Endothelial cell of umbilical vein (primary cell): ENCODE data around the gene MACROD2. TPM values are rescaled to one million over a fixed set of nuclear protein-coding genes. Genes with fewer than 3 reads are reported as not detected.

Source experiments
- BruUV-seq: library from RNA; stranded (reverse); fragments of 400-500 nt; replicated peaks from 2 replicates; lab custom pipeline; 2021; lab: Mats Ljungman, UMichigan
- CTCF ChIA-PET: fragments of 300-600, 350-600 bp; sonication (Branson Sonifier 250); formaldehyde crosslinking; loops from one replicate; lab custom pipeline; 2021; ENCODE audit warnings: antibody characterized with exemption, inconsistent platforms; lab: Charles Lee
- POLR2A ChIA-PET: fragments of 300-600, 350-600 bp; sonication (Branson Sonifier 250); formaldehyde crosslinking; loops from one replicate; lab custom pipeline; 2021; ENCODE audit warnings: antibody characterized with exemption, inconsistent platforms; lab: Charles Lee
- DNase-seq: peaks from one replicate; pipeline ENCODE4 v3.0.0-alpha.2; 2011; ENCODE audit warnings: low read depth, low spot score
- FAIRE-seq: peaks from 2 replicates; lab custom pipeline; 2011; peaks lifted over from hg19 to GRCh38; lab: Jason Lieb, UNC
- H2AFZ ChIP-seq: 2 replicates; pipeline ENCODE4 v1.6.0; 2012; ENCODE audit warnings: low read depth, low read length, control low read depth, inconsistent platforms
- H3K27ac ChIP-seq: 2 replicates; pipeline ENCODE4 v1.5.1; 2011; ENCODE audit warnings: low read depth, mild to moderate bottlenecking, control low read depth, low read length, moderate library complexity; ENCODE audit not compliant: insufficient read depth
- H3K27me3 ChIP-seq, 2 experiments: 2 replicates each; pipeline versions ENCODE4 v1.6.0 to v1.6.1; 2011; ENCODE audit warnings: low read length in 2 of 2, mixed read lengths in 1 of 2; ENCODE audit not compliant: control insufficient read depth in 2 of 2, insufficient read depth in 2 of 2
- H3K36me3 ChIP-seq, 2 experiments: 2 replicates in 1 of 2; 3 replicates in 1 of 2; pipeline ENCODE4 v1.5.1; 2011; ENCODE audit warnings: low read length in 2 of 2, mild to moderate bottlenecking in 1 of 2, moderate library complexity in 1 of 2; ENCODE audit not compliant: control insufficient read depth in 2 of 2, insufficient read depth in 2 of 2; ENCODE audit errors: extremely low read depth in 1 of 2
- H3K4me1 ChIP-seq: 3 replicates; pipeline ENCODE4 v1.5.1; 2011; ENCODE audit warnings: mild to moderate bottlenecking, low read length; ENCODE audit not compliant: control insufficient read depth, insufficient read depth; ENCODE audit errors: extremely low read depth
- H3K4me2 ChIP-seq: 2 replicates; pipeline ENCODE4 v1.6.1; 2011; ENCODE audit warnings: low read length, control low read depth, mixed read lengths; ENCODE audit not compliant: insufficient read depth
- H3K4me3 ChIP-seq, 3 experiments: fragments of 200-600 bp in 1 of 3; sonication (generic), shearing (Covaris generic) in 1 of 3; replicated peaks in 1 of 3; 2 replicates each; pipeline ENCODE4 v1.5.1; 2011 to 2016; ENCODE audit warnings: control low read depth in 3 of 3, low read length in 3 of 3, mild to moderate bottlenecking in 2 of 3, inconsistent platforms in 1 of 3, low read depth in 1 of 3, moderate library complexity in 1 of 3; ENCODE audit not compliant: insufficient read depth in 1 of 3
- H3K79me2 ChIP-seq: 2 replicates; pipeline ENCODE4 v1.6.0; 2012; ENCODE audit warnings: low read length, inconsistent platforms; ENCODE audit not compliant: control insufficient read depth, insufficient read depth
- H3K9ac ChIP-seq: replicated peaks from 2 replicates; pipeline ENCODE3; 2011; ENCODE audit warnings: low read length, control low read depth; ENCODE audit not compliant: insufficient read depth; ENCODE audit errors: extremely low read depth
- H3K9me1 ChIP-seq: replicated peaks from 3 replicates; pipeline ENCODE4 v1.6.0; 2011; ENCODE audit warnings: mild to moderate bottlenecking, low read length; ENCODE audit not compliant: control insufficient read depth, insufficient read depth; ENCODE audit errors: extremely low read depth
- H3K9me3 ChIP-seq: replicated peaks from 2 replicates; pipeline ENCODE4 v1.5.1; 2012; ENCODE audit warnings: low read length, inconsistent platforms; ENCODE audit not compliant: control insufficient read depth, insufficient read depth
- H4K20me1 ChIP-seq: replicated peaks from 2 replicates; pipeline ENCODE3; 2011; ENCODE audit warnings: mild to moderate bottlenecking, low read length; ENCODE audit not compliant: control insufficient read depth, insufficient read depth; ENCODE audit errors: extremely low read depth
- CTCF ChIP-seq, 2 donors: IDR thresholded peaks; 1 replicate in 1 of 2; 2 replicates in 1 of 2; pipeline ENCODE4 v1.5.1; 2011; ENCODE audit warnings: low read length in 2 of 2, mild to moderate bottlenecking in 2 of 2, moderate library complexity in 2 of 2, control low read depth in 1 of 2, inconsistent platforms in 1 of 2, low read depth in 1 of 2; ENCODE audit not compliant: insufficient read depth in 1 of 2; ENCODE audit errors: extremely low read depth in 1 of 2
- EZH2 ChIP-seq: IDR thresholded peaks from 2 replicates; pipeline ENCODE4 v1.6.1; 2012; ENCODE audit warnings: borderline replicate concordance, low read depth, mild to moderate bottlenecking, moderate library complexity, low read length, inconsistent platforms; ENCODE audit not compliant: severe bottlenecking
- FOS ChIP-seq: IDR thresholded peaks from 2 replicates; pipeline ENCODE4 v1.6.1; 2011; ENCODE audit warnings: mild to moderate bottlenecking, low read length, moderate library complexity, borderline replicate concordance; ENCODE audit not compliant: insufficient read depth
- GATA2 ChIP-seq: IDR thresholded peaks from 2 replicates; pipeline ENCODE4 v1.7.0; 2011; ENCODE audit warnings: low read depth, mild to moderate bottlenecking, moderate library complexity, mixed read lengths, low read length; ENCODE audit not compliant: insufficient read length, insufficient read depth
- JUN ChIP-seq: IDR thresholded peaks from 2 replicates; pipeline ENCODE4 v1.6.1; 2011; ENCODE audit warnings: borderline replicate concordance, low read depth; ENCODE audit not compliant: insufficient read length, insufficient read depth
- MAX ChIP-seq: IDR thresholded peaks from 2 replicates; pipeline ENCODE4 v1.6.1; 2011; ENCODE audit not compliant: insufficient read depth, insufficient read length
- MYC ChIP-seq: IDR thresholded peaks from one replicate; pipeline ENCODE4 v1.6.1; 2011; ENCODE audit warnings: mild to moderate bottlenecking, low read depth, low read length
- POLR2A ChIP-seq: IDR thresholded peaks from 2 replicates; pipeline ENCODE4 v1.6.1; 2012; ENCODE audit warnings: low read depth, mild to moderate bottlenecking, control low read depth, low read length
- POLR2AphosphoS5 ChIP-seq: IDR thresholded peaks from 2 replicates; pipeline ENCODE4 v1.6.1; 2012; ENCODE audit warnings: low read depth, mild to moderate bottlenecking, control low read depth, low read length, moderate library complexity; ENCODE audit not compliant: insufficient read depth
- dilution Hi-C: fragments of 300-500 bp; cut with MboI; formaldehyde crosslinking; loops from one replicate; pipeline ENCODE4 v1.15.0; 2019; ENCODE audit warnings: low sequenced_read_pairs; ENCODE audit not compliant: extremely low pct_ligation_motif_present
- intact Hi-C: fragments of 100-400 bp; cut with micrococcal nuclease; formaldehyde crosslinking; loops from one replicate; pipeline ENCODE4 v1.10.0; 2022
- polyA plus RNA-seq, 4 experiments: library from polyadenylated mRNA; depleted of rRNA in 3 of 4; stranded (reverse) in 3 of 4; unstranded in 1 of 4; fragments of >200 nt; gene quantifications; 2 replicates each; pipeline versions ENCODE4 v1.2.1 to v1.2.3, GENCODE V29; 2011 to 2012; ENCODE audit warnings: missing spikeins in 1 of 4
- total RNA-seq: library from RNA; stranded (reverse); gene quantifications from 2 replicates; pipeline ENCODE4 v1.2.3, GENCODE V29; 2021

The MACROD2 gene
- total and polyA plus RNA-seq, 2 donors (not counting 3 experiments of a cell fraction or from before 2014, with no cell fraction given), result 0.11 to 0.73 TPM

GRCh38 chr20:16013631-16014030 is 2018.3 kb downstream of the MACROD2 start:
- Histone ChIP-seq H3K36me3 (no peaks in the 10 kb centered on the region), H2AFZ (no peak overlapping the region), H3K9me1 (no peaks in the 10 kb centered on the region), H3K27me3 (no peaks in the 10 kb centered on the region), H3K9me3 (no peaks in the 10 kb centered on the region), H3K27ac (no peak overlapping the region), H3K4me2 (no peak overlapping the region), H3K79me2 (no peaks in the 10 kb centered on the region), H3K4me1 (no peaks in the 10 kb centered on the region), H3K9ac (no peak overlapping the region), H3K4me3 (no peak overlapping the region), H4K20me1 (no peaks in the 10 kb centered on the region)
- no peak for DNase-seq
- dilution Hi-C loops, result no loop called here
- no peak for FAIRE-seq
- ChIA-PET CTCF (no interaction called here), POLR2A (no interaction called here)
- TF ChIP-seq MAX (no peak), JUN (no peak), MYC (no peak), POLR2AphosphoS5 (no peak), FOS (no peak), CTCF (IDR thresholded peaks at IDR 0.05; ENCODE audit: extremely low read depth in 1 of 2, insufficient read depth in 1 of 2, low read depth in 1 of 2, low read length in 2 of 2) (no peak), EZH2 (no peak), POLR2A (no peak), GATA2 (no peak)
- BruUV-seq, result no TSS peak
- intact Hi-C loops, result no loop called here
